Hepatocyte (in vitro differentiated cells): ENCODE measurements around the gene STK11.

Experiments used
- EZH2 ChIP-seq: fragments of 200-600 bp; sonication (generic); IDR thresholded peaks from 2 replicates; pipeline ENCODE4 v1.6.1; 2016; ENCODE audit warnings: antibody characterized with exemption, mild to moderate bottlenecking, borderline replicate concordance
- EZH2phosphoT487 ChIP-seq: fragments of 200-600 bp; sonication (generic); IDR thresholded peaks from one replicate; pipeline ENCODE4 v1.6.1; 2018; ENCODE audit warnings: antibody characterized with exemption, mild to moderate bottlenecking, low read depth, moderate library complexity; ENCODE audit not compliant: unreplicated experiment, severe bottlenecking
- TF ChIP-seq, protein P1 (sequence below): fragments of 200-600 bp; sonication (generic); IDR thresholded peaks from 2 replicates; pipeline ENCODE4 v1.5.1; 2016; ENCODE audit warnings: antibody characterized with exemption, mild to moderate bottlenecking; ENCODE audit not compliant: poor library complexity

DNA sequence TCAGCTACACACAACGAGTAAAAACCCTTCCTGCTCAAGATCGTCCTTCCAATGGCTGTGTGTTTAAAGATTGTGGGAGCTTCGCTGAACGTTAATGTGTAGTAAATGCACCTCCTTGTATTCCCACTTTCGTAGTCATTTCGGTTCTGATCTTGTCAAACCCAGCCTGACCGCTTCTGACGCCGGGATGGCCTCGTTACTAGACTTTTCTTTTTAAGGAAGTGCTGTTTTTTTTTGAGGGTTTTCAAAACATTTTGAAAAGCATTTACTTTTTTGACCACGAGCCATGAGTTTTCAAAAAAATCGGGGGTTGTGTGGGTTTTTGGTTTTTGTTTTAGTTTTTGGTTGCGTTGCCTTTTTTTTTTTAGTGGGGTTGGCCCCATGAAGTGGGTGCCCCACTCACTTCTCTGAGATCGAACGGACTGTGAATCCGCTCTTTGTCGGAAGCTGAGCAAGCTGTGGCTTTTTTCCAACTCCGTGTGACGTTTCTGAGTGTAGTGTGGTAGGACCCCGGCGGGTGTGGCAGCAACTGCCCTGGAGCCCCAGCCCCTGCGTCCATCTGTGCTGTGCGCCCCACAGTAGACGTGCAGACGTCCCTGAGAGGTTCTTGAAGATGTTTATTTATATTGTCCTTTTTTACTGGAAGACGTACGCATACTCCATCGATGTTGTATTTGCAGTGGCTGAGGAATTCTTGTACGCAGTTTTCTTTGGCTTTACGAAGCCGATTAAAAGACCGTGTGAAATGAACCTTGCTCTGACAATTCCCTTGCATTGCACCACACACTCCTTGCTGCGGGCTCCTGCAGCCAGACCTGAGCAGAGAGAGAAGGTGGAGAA lies 67.1 kb downstream of the STK11 start:
- TF ChIP-seq, protein P1, sequence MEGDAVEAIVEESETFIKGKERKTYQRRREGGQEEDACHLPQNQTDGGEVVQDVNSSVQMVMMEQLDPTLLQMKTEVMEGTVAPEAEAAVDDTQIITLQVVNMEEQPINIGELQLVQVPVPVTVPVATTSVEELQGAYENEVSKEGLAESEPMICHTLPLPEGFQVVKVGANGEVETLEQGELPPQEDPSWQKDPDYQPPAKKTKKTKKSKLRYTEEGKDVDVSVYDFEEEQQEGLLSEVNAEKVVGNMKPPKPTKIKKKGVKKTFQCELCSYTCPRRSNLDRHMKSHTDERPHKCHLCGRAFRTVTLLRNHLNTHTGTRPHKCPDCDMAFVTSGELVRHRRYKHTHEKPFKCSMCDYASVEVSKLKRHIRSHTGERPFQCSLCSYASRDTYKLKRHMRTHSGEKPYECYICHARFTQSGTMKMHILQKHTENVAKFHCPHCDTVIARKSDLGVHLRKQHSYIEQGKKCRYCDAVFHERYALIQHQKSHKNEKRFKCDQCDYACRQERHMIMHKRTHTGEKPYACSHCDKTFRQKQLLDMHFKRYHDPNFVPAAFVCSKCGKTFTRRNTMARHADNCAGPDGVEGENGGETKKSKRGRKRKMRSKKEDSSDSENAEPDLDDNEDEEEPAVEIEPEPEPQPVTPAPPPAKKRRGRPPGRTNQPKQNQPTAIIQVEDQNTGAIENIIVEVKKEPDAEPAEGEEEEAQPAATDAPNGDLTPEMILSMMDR = no peak
- TF ChIP-seq EZH2 = no peak
- TF ChIP-seq EZH2phosphoT487 = no peak
